Head of caudate nucleus (tissue), 42 donors: ENCODE measurements around the gene SLC6A6.

ENCODE experiments used
- DNase-seq, 42 donors: peaks; one replicate each; pipeline versions ENCODE4 v3.0.0 to v3.0.0-alpha.2; 2020 to 2021; ENCODE audit warnings: mixed read lengths in 7 of 42
- intact Hi-C: fragments of 100-400 bp; cut with DNase I; formaldehyde crosslinking; loops from one replicate; pipeline ENCODE4 v1.15.0; 2022

Gene SLC6A6

DNA sequence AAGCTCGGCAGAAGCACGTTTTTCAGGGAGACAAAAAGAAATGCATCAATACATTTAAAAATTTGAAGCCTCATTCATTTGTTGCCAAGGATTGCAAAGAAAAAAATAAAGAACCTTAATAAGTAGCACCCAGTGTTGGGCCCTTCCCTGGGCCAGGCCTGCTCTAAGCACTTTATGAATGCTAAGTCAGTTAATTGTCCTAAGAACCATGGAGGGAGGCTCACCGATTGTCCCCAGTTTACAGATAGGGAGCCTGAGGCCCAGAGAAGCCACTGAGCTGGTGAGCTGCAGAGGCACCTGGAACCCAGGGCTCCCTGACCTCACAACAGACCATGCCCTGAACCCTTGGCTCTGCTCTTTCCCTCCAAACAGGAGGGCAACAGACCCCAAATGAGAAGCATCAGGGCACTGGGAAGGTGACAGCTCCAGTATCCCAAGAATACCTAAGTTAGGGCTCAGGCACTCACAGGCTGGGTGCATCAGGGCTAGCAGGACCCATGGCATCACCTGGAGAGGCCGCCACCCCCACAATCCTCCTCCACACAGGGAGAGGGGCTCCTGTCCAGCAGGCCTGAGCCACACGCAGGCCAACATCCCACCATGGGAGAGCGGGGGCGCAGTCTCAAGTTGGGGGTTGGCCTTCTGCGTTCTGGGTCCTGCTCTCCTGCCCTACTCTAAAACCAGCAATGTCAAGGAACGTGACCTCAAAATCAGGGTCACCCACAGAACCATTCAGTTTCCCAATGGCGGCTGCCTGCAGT lies 133.8 kb downstream of the SLC6A6 start:
- intact Hi-C loops, result no loop called here

GRCh38 chr3:14536837-14537589 lies 134.6 kb downstream of the SLC6A6 start:
- intact Hi-C loops, result no loop called here
- DNase-seq, result no peak

More for the DNA sequence above, 133.8 kb downstream of the SLC6A6 start:
- DNase-seq, result no peak

DNA sequence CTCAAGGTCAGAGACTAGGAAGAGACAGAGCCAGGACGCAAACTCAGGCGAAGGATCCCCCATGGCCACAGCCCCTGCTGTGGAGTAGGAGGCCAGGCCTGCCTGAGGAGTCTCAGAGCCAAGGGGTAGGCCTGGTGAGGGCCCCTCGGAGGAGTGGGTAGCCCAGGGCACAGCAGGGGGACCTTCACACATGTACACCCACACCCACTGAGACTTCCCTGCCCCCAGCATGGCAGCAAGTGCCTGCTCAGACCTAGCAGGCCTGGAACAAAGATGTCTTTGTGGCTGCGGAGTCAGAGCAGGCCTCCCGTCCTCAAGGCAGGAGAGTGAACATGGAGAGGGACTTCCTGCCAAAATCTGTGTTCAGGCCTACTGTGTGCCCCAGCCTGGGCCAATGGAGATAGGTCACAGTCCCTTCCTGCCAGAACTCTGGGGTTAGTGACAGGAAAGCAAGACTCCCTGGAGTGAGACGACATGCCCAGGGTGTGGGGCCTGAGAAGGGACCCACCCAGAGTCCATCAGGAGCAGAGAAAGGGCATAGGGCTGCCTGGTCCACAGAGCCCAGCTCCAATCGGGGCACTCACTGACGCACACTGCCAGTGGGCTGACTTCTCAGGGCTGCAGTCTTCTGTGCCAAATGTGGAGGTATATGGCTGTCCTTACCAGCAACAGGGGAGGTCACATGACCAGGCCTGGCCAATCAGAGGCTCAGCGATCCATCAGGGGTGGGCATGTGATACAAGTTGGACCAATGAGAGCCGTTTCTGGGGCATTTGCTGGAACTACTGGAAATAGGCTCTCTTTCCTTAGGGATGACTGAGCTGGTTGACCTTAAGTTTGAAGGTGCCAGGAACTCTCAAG lies 135.4 kb downstream of the SLC6A6 start:
- no peak for DNase-seq
- intact Hi-C loops, result no loop called here

GRCh38 chr3:14538451-14539088 lies 136.2 kb downstream of the SLC6A6 start:
- intact Hi-C loops, result no loop called here

More at GRCh38 chr3:14538451-14539088, 136.2 kb downstream of the SLC6A6 start:
- DNase-seq, result no peak
